Hepatocyte (in vitro differentiated cells): ENCODE measurements around the gene NPAS3.

Experiments
- CTCF ChIP-seq: fragments of 200-600 bp; sonication (generic); IDR thresholded peaks from 2 replicates; pipeline ENCODE4 v1.5.1; 2016; ENCODE audit warnings: antibody characterized with exemption, mild to moderate bottlenecking; ENCODE audit not compliant: poor library complexity
- EZH2 ChIP-seq: fragments of 200-600 bp; sonication (generic); IDR thresholded peaks from 2 replicates; pipeline ENCODE4 v1.6.1; 2016; ENCODE audit warnings: antibody characterized with exemption, mild to moderate bottlenecking, borderline replicate concordance

DNA sequence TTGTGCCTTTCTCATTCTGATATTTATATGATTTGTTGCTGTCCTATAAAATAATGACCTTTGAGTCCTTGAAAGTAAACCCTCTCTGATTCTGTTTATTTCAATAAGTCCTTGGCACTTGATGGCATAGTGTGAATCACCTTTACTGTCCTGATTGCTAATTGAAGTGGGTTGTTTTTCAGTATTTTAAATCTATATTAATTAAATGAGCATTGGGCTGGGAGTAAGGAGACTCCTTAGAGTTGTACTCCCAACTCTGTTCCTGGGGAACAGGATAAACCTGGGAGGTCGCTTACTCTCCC lies 776.5 kb downstream of the NPAS3 start:
- no peak for TF ChIP-seq EZH2
- TF ChIP-seq CTCF = no peak
